ENCODE measurements around the gene ACTL10.

ACTL10 gene

GRCh38 chr20:33677991-33678702 lies 11.4 kb downstream of the ACTL10 start:
- no peak for DNase-seq (ENCODE audit: low read depth in 3 of 3)

- DNase-seq (ENCODE audit: low read depth in 3 of 3): no peak
Measured at GRCh38 chr20:33679758-33680485, 13.2 kb downstream of the ACTL10 start.

- DNase-seq (ENCODE audit: low read depth in 3 of 3): no peak
Measured at GRCh38 chr20:33680686-33681085, 13.9 kb downstream of the ACTL10 start.

GRCh38 chr20:33681288-33681687 lies 14.5 kb downstream of the ACTL10 start:
- DNase-seq (ENCODE audit: low read depth in 3 of 3): no peak

- no peak for DNase-seq (ENCODE audit: low read depth in 3 of 3)
Measured at GRCh38 chr20:33681728-33682353, 15.1 kb downstream of the ACTL10 start.

- no peak for DNase-seq (ENCODE audit: low read depth in 3 of 3)
Measured at GRCh38 chr20:33684533-33685327, 18.0 kb downstream of the ACTL10 start.

- DNase-seq (ENCODE audit: low read depth in 3 of 3): peak; percentile 33 to 79 (median 57)
Measured at GRCh38 chr20:33685328-33686099, 18.8 kb downstream of the ACTL10 start.

GRCh38 chr20:33686100-33686983 lies 19.6 kb downstream of the ACTL10 start, which contains the start of gene E2F1:
Gene E2F1 (minus strand): TSS chr20:33686385. CDS start chr20:33686264, 121 bp downstream.
- peak; percentile 92 to 98 (median 94) for DNase-seq (ENCODE audit: low read depth in 3 of 3)

- DNase-seq (ENCODE audit: low read depth in 3 of 3): no peak
Measured at GRCh38 chr20:33686984-33687366, 20.2 kb downstream of the ACTL10 start.

- DNase-seq (ENCODE audit: low read depth in 3 of 3): no peak
Measured at GRCh38 chr20:33687370-33687915, 20.7 kb downstream of the ACTL10 start.

GRCh38 chr20:33687993-33688937 lies 21.5 kb downstream of the ACTL10 start:
- DNase-seq (ENCODE audit: low read depth in 3 of 3): no peak

GRCh38 chr20:33688938-33689424 lies 22.2 kb downstream of the ACTL10 start:
- DNase-seq (ENCODE audit: low read depth in 3 of 3): no peak

- no peak for DNase-seq (ENCODE audit: low read depth in 3 of 3)
Measured at GRCh38 chr20:33689493-33689892, 22.8 kb downstream of the ACTL10 start.

GRCh38 chr20:33689973-33690372 lies 23.2 kb downstream of the ACTL10 start:
- DNase-seq (ENCODE audit: low read depth in 3 of 3): peak in 1 of 3 donors; percentile 49

GRCh38 chr20:33693289-33693688 lies 26.5 kb downstream of the ACTL10 start:
- no peak for DNase-seq (ENCODE audit: low read depth in 3 of 3)

- DNase-seq (ENCODE audit: low read depth in 3 of 3): no peak
Measured at GRCh38 chr20:33693741-33694638, 27.2 kb downstream of the ACTL10 start.

- DNase-seq (ENCODE audit: low read depth in 3 of 3): no peak
Measured at GRCh38 chr20:33694639-33695012, 27.9 kb downstream of the ACTL10 start.
